ENCODE data around the gene REEP1. TPM values are rescaled to one million over a fixed set of nuclear protein-coding genes. Genes with fewer than 3 reads are reported as not detected.

Gene REEP1
- total and polyA plus RNA-seq, 2 of the 8 experiments (the other 6 are each of a cell fraction or from before 2014, with no cell fraction given): 0.74 to 1.5 TPM

DNA sequence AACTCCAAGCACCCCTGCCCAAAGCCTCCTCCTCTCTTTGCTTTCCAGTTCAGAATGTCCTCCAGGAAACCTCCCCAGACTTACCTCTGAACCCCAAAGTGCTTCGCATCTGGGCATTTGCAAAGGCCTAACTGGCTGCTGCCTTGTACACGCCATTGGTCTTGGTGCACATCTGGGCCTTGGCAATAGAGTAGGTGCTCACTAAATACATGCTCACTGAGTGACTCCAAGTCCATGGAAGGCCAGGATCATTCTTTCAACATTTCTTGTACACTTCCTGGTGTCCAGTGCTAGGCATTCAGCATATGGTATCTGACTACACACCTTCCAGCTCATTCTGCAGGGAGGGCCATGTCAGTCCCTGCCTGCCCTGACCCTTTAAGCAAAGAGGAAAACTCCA is 109.7 kb downstream of the REEP1 start (continued):
- TF ChIP-seq MAFK (IDR thresholded peaks at IDR 0.05; ENCODE audit: low read depth, low read length) (no peak), SAP30 (IDR thresholded peaks at IDR 0.05; ENCODE audit: insufficient read depth, insufficient replicate concordance, low read length) (no peak), JUND (IDR thresholded peaks at IDR 0.05; ENCODE audit: low read length) (no peak), NANOG (IDR thresholded peaks at IDR 0.05; ENCODE audit: insufficient read depth, low read depth, low read length, poor library complexity, severe bottlenecking) (no peak), POU5F1 (IDR thresholded peaks at IDR 0.05; ENCODE audit: low read depth, low read length) (no peak)
- TF ChIP-seq, protein P1, sequence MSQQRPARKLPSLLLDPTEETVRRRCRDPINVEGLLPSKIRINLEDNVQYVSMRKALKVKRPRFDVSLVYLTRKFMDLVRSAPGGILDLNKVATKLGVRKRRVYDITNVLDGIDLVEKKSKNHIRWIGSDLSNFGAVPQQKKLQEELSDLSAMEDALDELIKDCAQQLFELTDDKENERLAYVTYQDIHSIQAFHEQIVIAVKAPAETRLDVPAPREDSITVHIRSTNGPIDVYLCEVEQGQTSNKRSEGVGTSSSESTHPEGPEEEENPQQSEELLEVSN (IDR thresholded peaks at IDR 0.05): no peak

Measured in H1 (cell line).